Gastrocnemius medialis (tissue), 4 donors: ENCODE results near the gene SLC15A4. TPM values are rescaled to one million over a fixed set of nuclear protein-coding genes. Genes with fewer than 3 reads are reported as not detected.
A peak's percentile ranks its signal among the peaks of the same experiment; 100 is the strongest.

Source experiments
- ATAC-seq, 2 donors: fragments of 150-250 bp; one replicate each; pipeline ENCODE4 v1.9.1; 2016
- DNase-seq, 2 donors: peaks; one replicate each; pipeline ENCODE4 v3.0.0-alpha.2; 2019
- H3K27ac ChIP-seq, 4 donors: fragments of 200-600 bp; sonication (generic); 1 replicate in 1 of 4; 2 replicates in 3 of 4; pipeline ENCODE4 v1.5.1; 2016 to 2018; ENCODE audit warnings: mild to moderate bottlenecking in 2 of 4, moderate library complexity in 1 of 4
- H3K27me3 ChIP-seq, 3 donors: fragments of 200-600 bp; sonication (generic) in 2 of 3; 1 replicate in 1 of 3; 2 replicates in 2 of 3; pipeline versions ENCODE4 v1.5.1 to v1.6.0; 2016 to 2019; ENCODE audit warnings: mild to moderate bottlenecking in 1 of 3, moderate library complexity in 1 of 3
- H3K36me3 ChIP-seq, 2 donors: fragments of 200-600 bp; sonication (generic) in 1 of 2; one replicate each; pipeline ENCODE4 v1.5.1; 2017 to 2018
- H3K4me1 ChIP-seq, 2 donors: fragments of 200-600 bp; sonication (generic) in 1 of 2; one replicate each; pipeline ENCODE4 v1.5.1; 2016 to 2017; ENCODE audit warnings: mild to moderate bottlenecking in 2 of 2
- H3K4me3 ChIP-seq, 4 donors: fragments of 200-600 bp; sonication (generic) in 3 of 4; 1 replicate in 1 of 4; 2 replicates in 3 of 4; pipeline ENCODE4 v1.5.1; 2016 to 2019; ENCODE audit warnings: mild to moderate bottlenecking in 2 of 4
- H3K9me3 ChIP-seq, 3 donors: fragments of 200-600 bp; sonication (generic) in 2 of 3; 1 replicate in 1 of 3; 2 replicates in 2 of 3; pipeline ENCODE4 v1.5.1; 2016 to 2019
- POLR2A ChIP-seq, 2 donors: fragments of 450-650 bp; IDR thresholded peaks; one replicate each; pipeline ENCODE4 v1.6.1; 2017; ENCODE audit warnings: antibody characterized with exemption in 2 of 2, mild to moderate bottlenecking in 2 of 2, moderate library complexity in 2 of 2
- in situ Hi-C, 4 donors: fragments of 200-750 bp; cut with MboI; loops; one replicate each; pipeline versions ENCODE4 v1.15.0 to v1.8.0; 2017; ENCODE audit warnings: low sequenced_read_pairs in 4 of 4
- intact Hi-C: fragments of 100-400 bp; cut with DNase I; formaldehyde crosslinking; loops from one replicate; pipeline ENCODE4 v1.15.1; 2023; ENCODE audit warnings: low total_unique reads
- total RNA-seq, 4 donors: library from RNA; depleted of rRNA; stranded (reverse); fragments of >200 nt; gene quantifications; one replicate each; pipeline versions ENCODE4 v1.1.0 to v1.2.3, GENCODE V29; 2016
- TF ChIP-seq, protein P1 (sequence below), 5 experiments: fragments of 450-650 bp in 3 of 5; fragments of 200-600 bp in 2 of 5; sonication (generic) in 2 of 5; IDR thresholded peaks in 4 of 5; conservative IDR thresholded peaks in 1 of 5; 1 replicate in 4 of 5; 2 replicates in 1 of 5; pipeline ENCODE4 v1.5.1; 2016 to 2019; ENCODE audit warnings: antibody characterized with exemption in 5 of 5, mild to moderate bottlenecking in 3 of 5, moderate library complexity in 3 of 5

The SLC15A4 gene
- total RNA-seq, 4 donors from 2014 or later, result 59.8 to 122 (median 79.1) TPM

DNA sequence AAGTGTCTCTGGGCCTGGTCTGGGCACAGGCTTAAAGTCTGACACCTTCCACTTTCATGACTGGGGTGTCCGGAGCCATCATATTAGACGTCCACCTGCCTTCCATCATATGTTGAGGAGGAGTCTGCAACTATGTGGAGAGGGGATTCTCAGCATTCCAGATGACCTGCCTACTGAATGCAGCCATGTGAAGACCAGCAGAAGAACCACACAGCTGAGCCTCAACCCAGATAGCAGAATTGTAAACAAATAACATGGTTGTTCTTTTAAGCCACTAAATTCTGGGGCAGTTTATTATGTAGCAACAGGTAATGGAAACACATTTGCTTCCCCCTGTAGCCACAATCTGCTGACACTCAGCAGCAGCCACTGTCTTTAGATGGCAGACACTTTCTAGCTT lies 4.0 kb upstream of the SLC15A4 start:
- Histone ChIP-seq H3K36me3 (no peaks in the 10 kb centered on the region), H3K27ac (no peak overlapping the region), H3K27me3 (no peaks in the 10 kb centered on the region), H3K9me3 (no peaks in the 10 kb centered on the region), H3K4me3 (no peak overlapping the region), H3K4me1 (peaks cover 19 to 28% of the 10 kb centered on the region in 2 donors)
- intact Hi-C loops (no loop called here), in situ Hi-C loops (no loop called here)
- no peak for ATAC-seq
- no peak for DNase-seq
- TF ChIP-seq POLR2A (IDR thresholded peaks at IDR 0.05), result no peak
- TF ChIP-seq, protein P1, sequence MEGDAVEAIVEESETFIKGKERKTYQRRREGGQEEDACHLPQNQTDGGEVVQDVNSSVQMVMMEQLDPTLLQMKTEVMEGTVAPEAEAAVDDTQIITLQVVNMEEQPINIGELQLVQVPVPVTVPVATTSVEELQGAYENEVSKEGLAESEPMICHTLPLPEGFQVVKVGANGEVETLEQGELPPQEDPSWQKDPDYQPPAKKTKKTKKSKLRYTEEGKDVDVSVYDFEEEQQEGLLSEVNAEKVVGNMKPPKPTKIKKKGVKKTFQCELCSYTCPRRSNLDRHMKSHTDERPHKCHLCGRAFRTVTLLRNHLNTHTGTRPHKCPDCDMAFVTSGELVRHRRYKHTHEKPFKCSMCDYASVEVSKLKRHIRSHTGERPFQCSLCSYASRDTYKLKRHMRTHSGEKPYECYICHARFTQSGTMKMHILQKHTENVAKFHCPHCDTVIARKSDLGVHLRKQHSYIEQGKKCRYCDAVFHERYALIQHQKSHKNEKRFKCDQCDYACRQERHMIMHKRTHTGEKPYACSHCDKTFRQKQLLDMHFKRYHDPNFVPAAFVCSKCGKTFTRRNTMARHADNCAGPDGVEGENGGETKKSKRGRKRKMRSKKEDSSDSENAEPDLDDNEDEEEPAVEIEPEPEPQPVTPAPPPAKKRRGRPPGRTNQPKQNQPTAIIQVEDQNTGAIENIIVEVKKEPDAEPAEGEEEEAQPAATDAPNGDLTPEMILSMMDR (IDR thresholded peaks at IDR 0.05 in 4 of 5, conservative IDR thresholded peaks at IDR 0.05 in 1 of 5), result no peak

DNA sequence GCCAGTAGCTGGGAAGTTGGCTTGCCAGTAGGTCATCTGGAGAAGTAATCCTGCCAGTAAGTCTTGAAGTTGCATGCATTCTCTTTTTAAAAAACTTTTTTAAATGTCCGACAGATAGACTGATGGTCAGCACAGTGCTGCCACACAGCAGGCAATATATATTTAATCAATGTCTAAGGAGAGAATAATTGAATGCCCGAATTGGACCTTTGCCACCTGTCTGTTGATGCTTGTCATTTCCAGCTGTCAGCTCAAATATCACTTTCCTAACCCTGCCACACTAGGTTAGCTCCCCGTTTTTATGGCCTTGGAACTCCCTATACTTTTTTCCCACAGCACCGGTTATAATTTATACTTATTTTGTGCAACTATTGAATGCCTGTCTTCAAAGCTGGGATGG lies 2.1 kb upstream of the SLC15A4 start:
- peak overlapping the region in 3 of 4 donors; percentile 6 to 86 (median 46) for H3K27ac ChIP-seq
- no peak for DNase-seq
- H3K4me3 ChIP-seq, result no peak overlapping the region
- in situ Hi-C loops, result no loop called here
- no peaks in the 10 kb centered on the region for H3K27me3 ChIP-seq
- ATAC-seq, result no peak
- no peaks in the 10 kb centered on the region for H3K9me3 ChIP-seq
- H3K4me1 ChIP-seq, result peaks cover 38 to 44% of the 10 kb centered on the region in 2 donors
- intact Hi-C loops, result no loop called here
- H3K36me3 ChIP-seq, result no peaks in the 10 kb centered on the region
- TF ChIP-seq POLR2A (IDR thresholded peaks at IDR 0.05), result no peak
- TF ChIP-seq, protein P1 (IDR thresholded peaks at IDR 0.05 in 4 of 5, conservative IDR thresholded peaks at IDR 0.05 in 1 of 5), result no peak

DNA sequence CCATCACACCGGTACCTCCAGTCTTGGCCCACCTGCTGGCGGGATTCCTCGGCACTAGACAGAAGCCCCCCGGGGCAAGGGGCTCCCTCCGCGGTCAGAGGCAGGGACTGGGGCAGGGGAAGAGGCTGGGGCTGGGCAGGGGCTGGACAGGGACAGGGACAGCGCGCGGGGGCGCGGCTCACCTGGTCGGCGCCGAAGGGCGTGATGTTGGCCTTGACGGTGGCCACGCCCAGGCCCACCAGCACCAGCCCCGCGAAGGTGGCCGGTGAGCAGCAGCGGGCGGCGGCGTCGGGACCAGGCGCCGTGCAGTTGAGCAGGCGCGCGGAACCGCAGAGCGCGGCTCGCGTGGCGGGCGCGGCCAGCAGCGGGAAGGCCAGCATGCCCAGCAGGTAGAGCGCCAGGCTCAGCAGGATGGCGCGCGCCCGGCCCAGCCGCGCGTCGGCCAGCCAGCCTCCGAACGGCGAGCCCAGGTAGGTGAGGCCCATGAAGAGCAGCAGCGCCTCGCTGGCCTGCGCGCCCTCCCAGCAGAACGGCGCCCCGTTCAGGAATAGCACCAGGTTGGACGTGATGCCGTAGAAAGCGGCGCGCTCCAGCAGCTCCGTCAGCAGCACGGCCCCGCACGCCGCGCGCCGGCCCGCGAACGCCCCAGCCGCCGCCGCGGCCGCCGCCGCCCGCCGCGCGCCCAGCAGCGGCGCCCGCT lies 392 bp downstream of the SLC15A4 start:
- Histone ChIP-seq H3K4me3 (peak overlapping the region; percentile 71 to 93 (median 86)), H3K36me3 (no peaks in the 10 kb centered on the region), H3K27ac (peak overlapping the region; percentile 86 to 98 (median 96)), H3K4me1 (peaks cover 56 to 60% of the 10 kb centered on the region in 2 donors), H3K9me3 (no peaks in the 10 kb centered on the region), H3K27me3 (no peaks in the 10 kb centered on the region)
- DNase-seq, result peak in 1 of 2 donors; percentile 51
- intact Hi-C loops, result loop anchor here (5.0 kb wide), 1 partner anchor 36 kb away; no protein-coding TSS in a partner anchor
- in situ Hi-C loops, result no loop called here
- TF ChIP-seq, protein P1 (IDR thresholded peaks at IDR 0.05 in 4 of 5, conservative IDR thresholded peaks at IDR 0.05 in 1 of 5), result no peak
- TF ChIP-seq POLR2A (IDR thresholded peaks at IDR 0.05), result no peak
- peak; percentile 7 to 26 for ATAC-seq

DNA sequence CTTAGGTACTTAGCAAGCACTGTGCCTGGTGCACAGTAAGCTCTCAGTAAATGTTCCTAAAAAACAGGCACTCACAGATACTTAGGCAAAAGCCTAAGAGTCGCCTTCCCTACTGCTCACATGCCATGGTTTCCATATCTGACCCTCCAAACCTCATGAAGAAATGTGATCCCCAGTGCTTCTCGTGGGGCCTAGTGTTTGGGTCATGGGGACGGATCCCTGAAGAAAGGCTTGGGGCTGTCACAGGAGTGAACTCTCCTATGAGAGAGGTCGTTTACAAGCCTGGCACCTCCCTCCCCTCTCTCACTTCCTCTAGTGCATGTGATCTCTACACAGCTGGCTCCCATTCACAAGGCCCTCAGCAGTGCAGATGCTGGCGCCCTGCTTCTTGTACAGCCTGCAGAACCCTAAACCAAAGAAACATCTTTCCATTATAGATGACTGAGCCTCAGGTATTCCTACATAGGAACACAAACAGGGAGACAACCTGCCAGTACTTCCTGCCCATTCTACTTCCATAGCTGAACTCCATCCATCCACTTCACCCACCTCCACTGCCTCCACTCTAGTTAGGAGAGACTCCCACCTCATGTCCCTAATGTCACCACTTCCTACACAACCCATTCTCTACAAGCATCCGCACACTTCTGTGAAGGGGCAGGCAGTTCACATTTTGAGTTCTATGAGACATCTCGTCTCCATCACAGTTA lies 2.9 kb downstream of the SLC15A4 start:
- peak overlapping the region in 1 of 4 donors; percentile 6 for H3K4me3 ChIP-seq
- H3K9me3 ChIP-seq, result no peaks in the 10 kb centered on the region

More for the DNA sequence above, 2.9 kb downstream of the SLC15A4 start:
- no peaks in the 10 kb centered on the region for H3K27me3 ChIP-seq
- peaks cover 77 to 84% of the 10 kb centered on the region in 2 donors for H3K4me1 ChIP-seq
- ATAC-seq (peak; percentile 23 to 24), DNase-seq (peak; percentile 77 to 88)
- intact Hi-C loops, result loop anchor here (1.0 to 5.0 kb wide), 2 partner anchors 24 to 34 kb away; no protein-coding TSS in a partner anchor
- no peaks in the 10 kb centered on the region for H3K36me3 ChIP-seq
- peak overlapping the region; percentile 86 to 98 (median 96) for H3K27ac ChIP-seq
- TF ChIP-seq, protein P1 (IDR thresholded peaks at IDR 0.05 in 4 of 5, conservative IDR thresholded peaks at IDR 0.05 in 1 of 5), result no peak
- TF ChIP-seq POLR2A (IDR thresholded peaks at IDR 0.05), result peak; percentile 76 to 78
- in situ Hi-C loops, result no loop called here
